B cell (primary cell): ENCODE data around the gene TENM4. TPM values are rescaled to one million over a fixed set of nuclear protein-coding genes. Genes with fewer than 3 reads are reported as not detected.

Experiments used
- ATAC-seq: fragments of 200-7000 bp; cut with Tn5 transposase; one replicate; pipeline ENCODE4 v1.10.0; 2021; ENCODE audit warnings: low read depth, mild to moderate bottlenecking, moderate number of reproducible peaks, moderate library complexity
- CTCF ChIA-PET: fragments of 350-600 bp; sonication (Branson Sonifier 250); formaldehyde crosslinking; loops from one replicate; lab custom pipeline; 2021; ENCODE audit warnings: antibody characterized with exemption, inconsistent platforms; lab: Charles Lee
- POLR2A ChIA-PET: fragments of 350-600 bp; sonication (Branson Sonifier 250); formaldehyde crosslinking; loops from one replicate; lab custom pipeline; 2021; ENCODE audit warnings: antibody characterized with exemption; lab: Charles Lee
- DNase-seq: peaks from one replicate; pipeline ENCODE4 v3.0.0; 2013
- H2AFZ ChIP-seq: 2 replicates; pipeline ENCODE4 v1.6.1; 2012; ENCODE audit warnings: mild to moderate bottlenecking, low read depth, low read length; ENCODE audit not compliant: insufficient read depth, poor library complexity, severe bottlenecking
- H3K27ac ChIP-seq, 2 donors: 1 replicate in 1 of 2; 2 replicates in 1 of 2; pipeline ENCODE4 v1.5.1; 2012 to 2013; ENCODE audit warnings: low read length in 2 of 2, mild to moderate bottlenecking in 2 of 2, moderate library complexity in 1 of 2
- H3K27me3 ChIP-seq, 4 experiments: fragments of 200-600 bp in 1 of 4; sonication (generic) in 1 of 4; replicated peaks in 1 of 4; 1 replicate in 2 of 4; 2 replicates in 2 of 4; pipeline versions ENCODE4 v1.6.1 to v1.7.0; 2013 to 2016; ENCODE audit warnings: low read length in 3 of 4, mild to moderate bottlenecking in 2 of 4, mixed read lengths in 1 of 4, moderate library complexity in 1 of 4; ENCODE audit not compliant: insufficient read depth in 4 of 4, control insufficient read depth in 3 of 4; ENCODE audit errors: control extremely low read depth in 1 of 4
- H3K36me3 ChIP-seq, 2 experiments: replicated peaks in 1 of 2; 1 replicate in 1 of 2; 2 replicates in 1 of 2; pipeline versions ENCODE4 v1.6.1 to v1.7.1; 2013; ENCODE audit warnings: low read length in 1 of 2; ENCODE audit not compliant: insufficient read depth in 2 of 2, control insufficient read depth in 1 of 2; ENCODE audit errors: control extremely low read depth in 1 of 2, extremely low read depth in 1 of 2
- H3K4me1 ChIP-seq, 2 donors: fragments of 200-600 bp in 1 of 2; sonication (generic) in 1 of 2; 1 replicate in 1 of 2; 2 replicates in 1 of 2; pipeline versions ENCODE4 v1.5.1 to v1.6.1; 2013 to 2017; ENCODE audit warnings: low read length in 2 of 2; ENCODE audit not compliant: control insufficient read depth in 2 of 2, insufficient read depth in 2 of 2
- H3K4me2 ChIP-seq: replicated peaks from 2 replicates; pipeline ENCODE3; 2012; ENCODE audit warnings: mild to moderate bottlenecking, low read depth, low read length; ENCODE audit not compliant: poor library complexity, severe bottlenecking
- H3K4me3 ChIP-seq, 5 experiments: fragments of 200-600 bp in 1 of 5; sonication (generic) in 1 of 5; 1 replicate in 3 of 5; 2 replicates in 2 of 5; pipeline versions ENCODE4 v1.5.1 to v1.7.0; 2011 to 2016; ENCODE audit warnings: low read length in 4 of 5, mild to moderate bottlenecking in 4 of 5, low read depth in 2 of 5, control low read depth in 1 of 5, moderate library complexity in 1 of 5; ENCODE audit not compliant: insufficient read depth in 1 of 5; ENCODE audit errors: control extremely low read depth in 1 of 5, extremely low read depth in 1 of 5
- H3K79me2 ChIP-seq: fragments of 200-600 bp; sonication (generic); one replicate; pipeline ENCODE4 v1.6.0; 2016; ENCODE audit warnings: low read length; ENCODE audit not compliant: control insufficient read depth, insufficient read depth
- H3K9ac ChIP-seq: fragments of 200-600 bp; sonication (generic); 2 replicates; pipeline ENCODE4 v1.6.1; 2017; ENCODE audit warnings: mild to moderate bottlenecking, low read length, moderate library complexity
- H3K9me3 ChIP-seq, 3 donors: one replicate each; pipeline versions ENCODE4 v1.6.1 to v1.7.1; 2013; ENCODE audit warnings: low read length in 2 of 3; ENCODE audit not compliant: control insufficient read depth in 2 of 3, insufficient read depth in 1 of 3; ENCODE audit errors: control extremely low read depth in 1 of 3
- H4K20me1 ChIP-seq: 2 replicates; pipeline ENCODE4 v1.6.0; 2012; ENCODE audit warnings: mild to moderate bottlenecking, low read length; ENCODE audit not compliant: insufficient read depth, control insufficient read depth, poor library complexity, severe bottlenecking
- H3K27ac Mint-ChIP-seq: one replicate; pipeline ENCODE4 v1.8.0; 2021; ENCODE audit warnings: mixed read lengths
- H3K27me3 Mint-ChIP-seq: one replicate; pipeline ENCODE4 v1.8.0; 2021; ENCODE audit warnings: mixed read lengths
- H3K4me1 Mint-ChIP-seq: one replicate; pipeline ENCODE4 v1.8.0; 2021; ENCODE audit warnings: mixed read lengths
- H3K4me3 Mint-ChIP-seq: one replicate; pipeline ENCODE4 v1.8.0; 2021; ENCODE audit warnings: mixed read lengths
- H3K9me3 Mint-ChIP-seq: one replicate; pipeline ENCODE4 v1.8.0; 2022; ENCODE audit warnings: mixed read lengths; ENCODE audit not compliant: insufficient read depth
- EZH2 ChIP-seq: IDR thresholded peaks from 2 replicates; pipeline ENCODE4 v1.6.1; 2012; ENCODE audit warnings: borderline replicate concordance, low read depth, mild to moderate bottlenecking, moderate library complexity, low read length; ENCODE audit not compliant: insufficient read depth, poor library complexity, severe bottlenecking
- WGBS: methylation state at CpG from one replicate; pipeline ENCODE4 v1.1.5; 2013; ENCODE audit warnings: missing lambda C conversion rate; ENCODE audit not compliant: insufficient coverage; 5-methylcytosine and 5-hydroxymethylcytosine counted together
- intact Hi-C: fragments of 100-400 bp; cut with micrococcal nuclease; formaldehyde crosslinking; loops from one replicate; pipeline ENCODE4 v1.10.0; 2022
- polyA plus RNA-seq: library from polyadenylated mRNA; depleted of rRNA; stranded (reverse); fragments of >200 nt; gene quantifications from 2 replicates; pipeline ENCODE4 v1.2.3, GENCODE V29; 2012
- total RNA-seq, 2 donors: library from RNA; stranded (reverse); fragments of 120-200 nt in 1 of 2; gene quantifications; 1 replicate in 1 of 2; 2 replicates in 1 of 2; pipeline versions ENCODE4 v1.2.3 to v1.2.4, GENCODE V29; 2013 to 2022
- TF ChIP-seq, protein P1 (sequence below): fragments of 200-600 bp; IDR thresholded peaks from one replicate; pipeline ENCODE4 v1.8.0; 2022; ENCODE audit warnings: antibody characterized with exemption, mild to moderate bottlenecking

Gene TENM4
- total and polyA plus RNA-seq, 2 donors (not counting 1 experiment from before 2014, with no cell fraction given) = 0.09 to 5.7 TPM

DNA sequence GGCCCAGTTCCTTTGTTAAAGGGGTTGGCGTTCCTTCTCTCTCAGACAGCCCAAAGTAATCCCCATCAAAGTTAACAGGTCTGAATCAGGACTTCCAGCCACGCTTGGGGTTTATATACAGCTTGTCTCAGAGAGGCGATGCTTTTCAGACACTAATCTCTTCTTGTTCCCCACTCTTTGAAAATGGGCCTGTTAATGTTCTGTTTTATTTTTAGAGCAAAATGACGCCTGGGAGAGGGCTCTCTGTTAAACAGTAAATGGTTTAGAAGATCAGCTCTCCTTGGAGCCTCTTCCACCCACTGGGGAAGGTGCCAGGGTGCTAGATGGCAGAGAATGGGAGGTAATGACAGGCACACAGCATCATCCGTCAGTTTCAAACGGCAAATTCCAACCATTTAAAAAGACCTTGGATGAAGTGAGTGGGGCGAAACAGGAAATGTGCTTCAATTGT is 630.2 kb downstream of the TENM4 start:
- no peaks in the 10 kb centered on the region for H3K4me1 ChIP-seq
- no peak overlapping the region for H3K4me3 ChIP-seq
- H3K27ac ChIP-seq = no peak overlapping the region
- no peaks in the 10 kb centered on the region for H3K9me3 ChIP-seq
- no peak overlapping the region for H3K4me3 Mint-ChIP-seq
- H2AFZ ChIP-seq = no peak overlapping the region
- WGBS = no CpG with 5 or more reads among the region's 7 CpGs
- no peaks in the 10 kb centered on the region for H3K27me3 ChIP-seq
- H3K27ac Mint-ChIP-seq = no peak overlapping the region
- no peak for DNase-seq
- no peaks in the 10 kb centered on the region for H3K4me1 Mint-ChIP-seq
- H3K79me2 ChIP-seq = no peaks in the 10 kb centered on the region
- intact Hi-C loops = no loop called here
- no peaks in the 10 kb centered on the region for H3K9me3 Mint-ChIP-seq
- TF ChIP-seq, protein P1, sequence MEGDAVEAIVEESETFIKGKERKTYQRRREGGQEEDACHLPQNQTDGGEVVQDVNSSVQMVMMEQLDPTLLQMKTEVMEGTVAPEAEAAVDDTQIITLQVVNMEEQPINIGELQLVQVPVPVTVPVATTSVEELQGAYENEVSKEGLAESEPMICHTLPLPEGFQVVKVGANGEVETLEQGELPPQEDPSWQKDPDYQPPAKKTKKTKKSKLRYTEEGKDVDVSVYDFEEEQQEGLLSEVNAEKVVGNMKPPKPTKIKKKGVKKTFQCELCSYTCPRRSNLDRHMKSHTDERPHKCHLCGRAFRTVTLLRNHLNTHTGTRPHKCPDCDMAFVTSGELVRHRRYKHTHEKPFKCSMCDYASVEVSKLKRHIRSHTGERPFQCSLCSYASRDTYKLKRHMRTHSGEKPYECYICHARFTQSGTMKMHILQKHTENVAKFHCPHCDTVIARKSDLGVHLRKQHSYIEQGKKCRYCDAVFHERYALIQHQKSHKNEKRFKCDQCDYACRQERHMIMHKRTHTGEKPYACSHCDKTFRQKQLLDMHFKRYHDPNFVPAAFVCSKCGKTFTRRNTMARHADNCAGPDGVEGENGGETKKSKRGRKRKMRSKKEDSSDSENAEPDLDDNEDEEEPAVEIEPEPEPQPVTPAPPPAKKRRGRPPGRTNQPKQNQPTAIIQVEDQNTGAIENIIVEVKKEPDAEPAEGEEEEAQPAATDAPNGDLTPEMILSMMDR = no peak
- TF ChIP-seq EZH2 = no peak
- no peaks in the 10 kb centered on the region for H4K20me1 ChIP-seq
- CTCF ChIA-PET = interaction anchor here (1.0 to 2.3 kb wide), 2 partner anchors 10 to 12 kb away, joined by 3 to 5 read pairs; no protein-coding TSS in a partner anchor
- peaks cover 13% of the 10 kb centered on the region for H3K27me3 Mint-ChIP-seq
- POLR2A ChIA-PET = no interaction called here
- no peaks in the 10 kb centered on the region for H3K36me3 ChIP-seq
- H3K9ac ChIP-seq = no peak overlapping the region
- no peak overlapping the region for H3K4me2 ChIP-seq
- no peak for ATAC-seq

DNA sequence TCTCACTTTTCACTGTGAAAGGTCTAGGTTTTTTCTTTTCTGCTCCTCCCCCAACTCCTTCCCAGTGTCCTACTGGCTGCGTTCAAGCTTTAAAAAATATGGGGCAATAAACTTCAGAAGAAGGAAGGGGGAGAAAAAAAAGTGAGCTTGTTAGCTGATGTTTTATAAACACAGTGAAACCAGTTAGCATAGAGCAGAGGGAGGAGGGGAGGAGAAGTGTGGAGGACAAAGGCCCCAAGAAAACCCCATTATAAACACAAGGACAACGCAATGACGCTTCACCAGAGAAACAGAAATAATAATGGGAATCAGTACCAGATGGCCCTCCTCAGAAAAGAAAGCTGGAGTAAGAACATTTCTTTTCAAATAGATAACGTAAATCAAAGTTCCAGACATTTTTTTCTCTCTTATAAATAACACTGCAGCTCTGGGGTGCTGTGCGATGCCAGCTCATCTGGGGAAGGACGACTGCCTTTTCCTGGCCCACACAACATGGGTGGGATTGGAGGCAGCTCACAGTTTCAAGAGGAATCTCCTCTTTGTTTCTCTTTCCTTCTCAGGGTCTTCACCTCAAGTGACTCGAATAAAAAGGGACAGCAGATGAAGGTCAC is 630.8 kb downstream of the TENM4 start:
- no peak overlapping the region for H3K4me3 ChIP-seq
- no peaks in the 10 kb centered on the region for H3K9me3 ChIP-seq
- intact Hi-C loops = no loop called here
- ChIA-PET POLR2A (no interaction called here), CTCF (interaction anchor here (1.0 to 2.3 kb wide), 2 partner anchors 9 to 12 kb away, joined by 3 to 5 read pairs; no protein-coding TSS in a partner anchor)
- no peaks in the 10 kb centered on the region for H3K4me1 ChIP-seq
- Mint-ChIP-seq H3K9me3 (no peaks in the 10 kb centered on the region), H3K4me1 (no peaks in the 10 kb centered on the region), H3K27ac (no peak overlapping the region), H3K27me3 (peaks cover 10% of the 10 kb centered on the region), H3K4me3 (no peak overlapping the region)
- DNase-seq = no peak
- no peak overlapping the region for H3K9ac ChIP-seq
- WGBS = 80% methylated on average over 1 of the region's 7 CpGs
- no peak for ATAC-seq
- no peaks in the 10 kb centered on the region for H4K20me1 ChIP-seq
- TF ChIP-seq, protein P1 = no peak
- no peak for TF ChIP-seq EZH2
- no peaks in the 10 kb centered on the region for H3K27me3 ChIP-seq
- H3K79me2 ChIP-seq = no peaks in the 10 kb centered on the region
- H3K4me2 ChIP-seq = no peak overlapping the region
- H2AFZ ChIP-seq = no peak overlapping the region
- H3K27ac ChIP-seq = no peak overlapping the region
- H3K36me3 ChIP-seq = no peaks in the 10 kb centered on the region
